HG02973 (cell line): ENCODE measurements around the gene CENPX.
"Not testable (repeated sequence)": the region's sequence is repeated elsewhere in the genome, so short reads cannot be mapped to it uniquely, and the experiment has no call there.

Source experiments
- ATAC-seq: cut with Tn5 transposase; IDR thresholded peaks from one replicate; pipeline ENCODE4 v1.9.1; 2021; ENCODE audit warnings: moderate library complexity; ENCODE audit not compliant: unreplicated experiment

CENPX gene

GRCh38 chr17:82041144-82041814, 18.6 kb upstream of the CENPX start:
- no peak for ATAC-seq

- no peak for ATAC-seq
Measured at GRCh38 chr17:82039695-82040299, 17.1 kb upstream of the CENPX start.

- not testable (repeated sequence) for ATAC-seq
Measured at GRCh38 chr17:82038796-82039409, 16.2 kb upstream of the CENPX start.

- ATAC-seq = no peak
Measured at GRCh38 chr17:82037889-82038195, 15.2 kb upstream of the CENPX start.

GRCh38 chr17:82037092-82037888, 14.6 kb upstream of the CENPX start, which contains the start of gene DCXR:
Gene DCXR, minus strand, starts transcription at chr17:82037697. Its CDS starts 15 bp downstream, at chr17:82037682.
- peak; percentile 87 for ATAC-seq

- ATAC-seq = no peak
Measured at GRCh38 chr17:82036634-82037091, 14.0 kb upstream of the CENPX start.

- ATAC-seq = no peak
Measured at GRCh38 chr17:82035956-82036633, 13.4 kb upstream of the CENPX start.

GRCh38 chr17:82035488-82035887, 12.8 kb upstream of the CENPX start:
- ATAC-seq = no peak

GRCh38 chr17:82034371-82035011, 11.8 kb upstream of the CENPX start:
- no peak for ATAC-seq

GRCh38 chr17:82033359-82034085, 10.8 kb upstream of the CENPX start:
- no peak for ATAC-seq

- ATAC-seq = no peak
Measured at GRCh38 chr17:82031885-82032627, 9.4 kb upstream of the CENPX start.

GRCh38 chr17:82031303-82031884, 8.7 kb upstream of the CENPX start, which contains the start of gene RAC3:
Gene RAC3, plus strand, starts transcription at chr17:82031678. Its CDS starts 84 bp downstream, at chr17:82031762.
- ATAC-seq = no peak

GRCh38 chr17:82030470-82031302, 8.0 kb upstream of the CENPX start:
- no peak for ATAC-seq

- ATAC-seq = no peak
Measured at GRCh38 chr17:82029990-82030469, 7.4 kb upstream of the CENPX start.

GRCh38 chr17:82029391-82029790, 6.7 kb upstream of the CENPX start:
- no peak for ATAC-seq

- ATAC-seq = no peak
Measured at GRCh38 chr17:82028966-82029365, 6.3 kb upstream of the CENPX start.

GRCh38 chr17:82028246-82028645, 5.6 kb upstream of the CENPX start:
- no peak for ATAC-seq
